ENCODE results near the gene TEKT3.

The TEKT3 gene

DNA sequence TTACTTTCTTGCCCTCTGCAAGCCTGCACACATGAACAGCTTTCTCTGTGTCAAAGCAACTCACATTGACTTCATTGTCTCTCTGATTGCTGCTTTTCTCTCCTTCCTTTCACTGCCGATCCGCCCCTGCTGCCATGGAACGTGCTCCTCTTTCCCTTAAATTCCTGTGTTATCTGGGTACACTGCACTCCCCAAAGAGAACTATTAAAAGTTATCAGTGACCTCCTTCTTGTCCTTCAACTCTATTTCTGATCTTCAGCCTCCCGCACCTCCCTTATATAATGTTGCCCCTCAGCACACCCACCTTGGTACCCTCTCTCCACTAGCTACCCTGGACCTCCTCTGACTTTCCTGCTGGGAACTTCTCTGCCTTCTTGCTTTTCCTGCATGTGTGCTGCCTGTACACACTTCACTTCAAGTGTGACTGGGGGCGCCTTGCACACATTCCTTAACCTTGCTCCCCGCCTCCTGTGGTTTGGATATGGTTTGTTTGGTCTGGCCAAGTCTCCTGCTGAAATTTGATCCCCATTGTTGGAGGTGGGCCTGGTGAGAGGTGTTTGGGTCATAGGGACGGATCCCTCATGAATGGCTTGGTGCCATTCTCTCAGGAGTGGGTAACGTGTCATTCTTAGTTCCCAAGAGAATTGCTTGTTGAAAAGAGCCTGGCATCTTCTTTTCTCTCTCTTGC, 49.6 kb downstream of the TEKT3 start:
- DNase-seq (ENCODE audit: low spot score) = no peak

DNA sequence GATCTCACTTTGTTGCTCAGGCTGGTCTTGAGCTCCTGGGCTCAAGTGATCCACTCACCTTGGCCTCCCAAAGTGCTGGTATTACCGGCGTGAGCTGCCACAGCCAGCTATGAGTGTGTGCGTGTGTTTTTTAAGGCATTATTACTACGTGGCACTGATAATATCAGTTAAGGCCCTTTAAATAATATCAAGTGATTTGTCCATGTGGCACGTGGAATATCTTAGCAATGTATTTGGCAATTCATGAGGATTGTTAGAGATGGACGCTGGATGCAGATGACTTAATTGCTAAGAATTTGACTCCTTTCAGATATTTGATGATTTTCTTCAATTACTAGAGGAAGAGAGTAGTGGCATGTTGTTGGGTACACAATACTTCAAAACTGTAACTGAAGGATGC, 50.8 kb downstream of the TEKT3 start:
- no peak for DNase-seq (ENCODE audit: low spot score)

DNA sequence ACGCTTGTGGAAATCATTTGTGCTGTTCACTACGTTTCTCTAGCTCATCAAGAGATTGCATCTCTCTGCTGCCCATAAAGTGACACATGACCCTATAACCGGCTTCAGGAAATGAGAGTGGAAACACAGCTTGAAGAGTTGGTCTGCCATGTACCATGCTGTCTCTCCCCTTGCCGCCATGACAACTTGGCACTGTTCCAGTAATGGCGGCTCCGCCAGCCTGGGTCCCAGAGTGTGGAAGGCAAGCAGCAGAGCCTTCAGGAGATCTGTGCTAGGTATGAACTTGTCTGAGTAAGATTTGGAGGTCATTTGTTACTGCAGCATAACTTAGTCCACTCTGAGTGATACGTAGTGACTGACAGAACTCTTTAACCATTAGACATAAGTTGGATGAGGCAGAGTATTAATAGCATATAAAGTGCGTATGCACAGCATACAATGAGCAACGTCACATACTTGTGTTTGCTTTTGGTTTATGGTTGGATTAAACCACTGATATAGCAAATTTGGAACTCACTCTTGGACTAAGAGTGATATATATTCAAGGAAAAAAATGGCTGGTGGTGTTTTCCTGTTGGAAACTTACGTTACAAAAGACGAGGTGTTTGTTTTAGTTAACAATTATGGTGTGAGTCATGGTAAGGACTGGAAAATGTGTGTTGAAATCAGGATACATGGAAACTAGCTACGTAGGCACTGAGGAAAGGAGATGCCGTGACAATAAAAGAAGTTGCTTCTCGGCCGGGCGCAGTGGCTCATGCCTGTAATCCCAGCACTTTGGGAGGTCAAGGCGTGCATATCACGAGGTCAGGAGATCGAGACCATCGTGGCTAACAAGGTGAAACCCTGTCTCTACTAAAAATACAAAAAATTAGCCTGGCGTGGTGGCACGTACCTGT, 51.9 kb downstream of the TEKT3 start:
- DNase-seq (ENCODE audit: low spot score) = peak; percentile 34

GRCh38 chr17:15288859-15289258, 52.5 kb downstream of the TEKT3 start:
- DNase-seq (ENCODE audit: low spot score) = no peak

DNA sequence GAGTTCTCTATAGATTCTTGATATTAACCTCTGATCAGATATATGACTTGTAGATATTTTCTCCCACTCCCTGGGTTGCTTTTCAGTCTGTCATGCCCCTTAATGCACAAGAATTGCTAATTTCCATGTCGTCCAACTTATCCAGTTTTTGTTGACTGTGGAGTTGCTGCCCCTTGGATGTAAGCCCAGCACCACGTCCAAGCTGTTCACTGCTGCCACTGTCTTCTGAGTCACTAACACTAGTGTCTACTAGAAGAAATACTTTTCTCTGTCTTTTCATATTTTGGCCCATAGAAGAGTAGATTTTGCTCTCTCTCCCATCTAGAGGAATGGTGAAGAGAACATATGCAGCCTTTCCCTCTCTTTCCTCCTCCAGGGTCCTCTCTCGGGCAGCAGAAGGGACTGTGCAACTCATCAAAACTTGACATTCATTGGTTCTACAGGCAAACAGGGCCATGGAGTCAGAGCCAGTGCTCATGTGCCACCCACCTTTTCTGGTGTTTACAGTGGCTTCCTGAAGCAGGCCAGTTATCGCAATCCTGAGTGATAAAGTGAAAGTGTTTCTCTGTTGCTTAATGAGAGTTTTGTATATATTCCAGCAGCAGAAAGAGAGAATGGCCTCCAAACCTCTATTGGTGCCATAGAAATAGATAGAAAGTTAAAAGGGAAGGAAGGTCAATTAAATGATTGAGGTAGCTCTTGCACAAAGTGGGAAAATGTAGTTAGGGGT, 53.7 kb downstream of the TEKT3 start:
- no peak for DNase-seq (ENCODE audit: low spot score)

- no peak for DNase-seq (ENCODE audit: low spot score)
Measured at GRCh38 chr17:15285466-15285865, 55.9 kb downstream of the TEKT3 start.

DNA sequence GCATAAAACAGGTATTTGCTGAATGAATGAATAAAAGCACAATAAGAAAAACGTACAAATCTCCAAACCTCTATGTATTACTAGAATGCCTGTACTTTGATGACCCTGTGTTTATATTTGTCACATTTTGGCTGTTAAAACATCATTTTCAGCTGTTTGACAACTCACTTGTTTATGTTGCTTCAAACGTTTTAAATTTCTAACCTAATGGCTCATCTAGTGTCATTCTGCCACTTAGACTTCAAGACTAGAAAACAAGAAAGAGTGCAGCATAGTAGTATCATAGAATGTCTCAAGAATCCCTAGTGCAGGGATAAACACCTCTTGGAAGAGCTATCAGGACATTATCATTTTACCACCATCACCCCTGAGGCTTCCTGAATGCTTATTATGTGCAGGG, 56.9 kb downstream of the TEKT3 start:
- DNase-seq (ENCODE audit: low spot score) = no peak

DNA sequence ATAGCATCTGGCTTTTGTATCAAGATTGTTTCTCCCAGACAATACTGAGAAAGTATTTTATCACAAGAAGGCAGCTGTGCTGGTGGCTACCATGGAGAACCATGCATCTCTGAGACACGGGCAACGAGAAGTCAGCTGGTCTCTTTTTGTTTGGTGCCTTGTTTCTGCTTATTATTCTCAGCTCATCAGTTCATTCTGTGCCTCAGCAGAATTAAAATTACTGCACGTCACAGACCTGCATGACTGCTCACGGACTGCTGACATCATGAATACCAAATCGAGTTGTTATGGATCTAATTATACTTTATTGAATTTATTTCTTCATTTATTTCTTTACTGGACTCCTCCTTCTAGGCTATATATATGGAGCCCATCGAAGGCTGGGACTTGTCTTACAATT, 57.3 kb downstream of the TEKT3 start:
- DNase-seq (ENCODE audit: low spot score) = no peak

DNA sequence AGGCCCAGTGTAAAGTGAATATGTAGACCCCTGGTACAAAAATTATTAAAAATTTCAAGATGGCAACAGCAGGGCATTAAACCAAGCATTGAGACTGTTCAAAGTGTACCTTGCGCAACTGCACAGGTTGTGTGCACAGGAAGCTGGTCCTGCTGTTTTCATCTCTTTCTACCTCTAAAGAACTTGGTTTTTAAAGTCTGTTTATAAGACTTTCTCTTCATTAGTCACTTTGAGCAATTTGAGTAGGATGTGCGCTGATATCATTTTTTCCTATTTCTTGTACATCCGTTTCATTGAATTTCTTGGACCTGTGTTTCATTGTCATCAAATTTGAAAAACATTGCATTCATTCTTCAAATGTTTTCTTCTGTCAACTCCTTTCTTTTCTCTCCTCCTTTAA, 59.5 kb downstream of the TEKT3 start:
- DNase-seq (ENCODE audit: low spot score) = no peak

DNA sequence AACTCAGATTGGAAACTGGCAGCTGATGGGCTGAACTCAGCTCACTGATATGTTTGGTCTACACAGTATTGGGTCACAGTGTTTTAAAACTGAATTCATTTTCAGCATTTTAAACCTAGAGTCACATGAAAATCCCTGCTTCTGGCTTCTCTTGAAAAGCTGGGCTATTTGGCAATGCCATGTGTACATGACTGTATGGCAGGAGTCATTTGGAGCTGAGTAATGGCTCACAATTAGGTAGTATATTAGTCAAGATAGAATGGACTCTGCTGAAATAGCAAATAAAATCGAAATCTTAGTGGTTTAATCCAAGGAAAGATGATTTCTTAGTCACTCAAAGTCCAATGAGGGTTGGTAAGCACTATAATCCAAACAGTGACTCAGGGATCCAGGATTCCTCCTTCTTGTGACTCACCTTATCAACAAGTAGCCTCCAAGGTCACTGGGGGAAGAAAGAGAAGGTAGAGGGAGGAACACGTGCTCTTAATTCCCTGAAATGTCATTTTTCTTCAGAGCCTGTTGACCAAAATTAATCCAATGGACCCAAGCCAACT, 62.4 kb downstream of the TEKT3 start:
- DNase-seq (ENCODE audit: low spot score) = peak; percentile 25

DNA sequence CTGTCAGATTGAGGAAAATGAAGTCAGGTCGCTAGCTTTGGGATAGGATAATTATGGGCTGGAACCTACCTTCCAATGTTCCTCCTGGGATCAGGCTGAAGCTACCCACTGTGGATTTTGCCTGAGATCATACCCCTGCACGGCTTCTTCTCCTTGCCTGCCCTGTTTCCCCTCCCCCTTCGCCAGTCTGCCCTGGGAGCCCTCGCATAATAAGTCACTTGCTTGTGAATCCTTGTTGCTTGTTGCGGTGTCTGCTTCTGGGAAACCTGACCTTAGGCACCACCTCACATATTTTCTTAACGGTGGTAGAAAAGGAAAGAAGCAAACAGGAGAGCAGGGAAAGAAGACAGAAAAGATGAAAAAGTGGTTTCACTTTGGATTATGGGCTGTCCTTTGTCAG, 63.0 kb downstream of the TEKT3 start:
- no peak for DNase-seq (ENCODE audit: low spot score)

DNA sequence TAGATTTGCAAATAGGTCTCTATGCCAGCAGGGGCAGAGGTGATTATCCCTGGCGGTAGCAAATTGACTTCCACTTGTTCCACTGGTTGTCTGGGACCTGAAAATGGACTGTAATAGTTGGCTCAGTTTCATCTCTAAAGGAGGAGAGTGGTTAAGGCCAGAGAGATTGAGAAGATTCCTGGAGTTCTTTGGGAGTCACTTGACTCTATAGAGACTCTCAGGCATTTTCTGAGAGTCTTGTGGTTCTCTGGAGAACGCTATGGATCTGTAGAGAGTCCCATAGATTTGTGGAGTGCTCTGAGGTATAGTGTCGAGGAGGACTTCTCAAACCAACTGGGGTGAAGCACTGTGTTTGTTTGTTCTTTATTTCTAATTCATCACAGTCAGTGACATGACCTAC, 67.4 kb downstream of the TEKT3 start:
- DNase-seq (ENCODE audit: low spot score) = no peak

- peak; percentile 58 for DNase-seq (ENCODE audit: low spot score)
Measured at GRCh38 chr17:15273141-15273793, 68.1 kb downstream of the TEKT3 start.

DNA sequence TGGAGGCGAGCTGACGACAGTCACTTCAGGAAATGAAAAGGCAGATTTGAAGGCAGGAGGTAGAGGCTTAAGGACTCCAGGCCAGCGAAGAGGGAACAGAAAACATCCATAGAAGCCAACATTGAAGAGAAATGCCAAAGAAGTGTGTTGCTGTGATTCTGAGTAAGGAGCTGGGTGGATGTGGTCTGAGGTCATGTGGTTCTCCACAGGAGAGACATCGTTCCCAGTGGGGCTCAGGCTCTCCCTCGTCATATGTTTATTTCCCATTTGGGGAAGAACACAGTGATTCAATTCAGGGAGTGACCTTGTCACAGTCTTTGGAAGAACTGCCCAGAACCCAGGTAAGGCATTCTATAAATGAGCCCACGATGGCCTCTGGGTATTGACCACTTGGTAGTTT, 69.7 kb downstream of the TEKT3 start:
- DNase-seq (ENCODE audit: low spot score) = no peak

DNA sequence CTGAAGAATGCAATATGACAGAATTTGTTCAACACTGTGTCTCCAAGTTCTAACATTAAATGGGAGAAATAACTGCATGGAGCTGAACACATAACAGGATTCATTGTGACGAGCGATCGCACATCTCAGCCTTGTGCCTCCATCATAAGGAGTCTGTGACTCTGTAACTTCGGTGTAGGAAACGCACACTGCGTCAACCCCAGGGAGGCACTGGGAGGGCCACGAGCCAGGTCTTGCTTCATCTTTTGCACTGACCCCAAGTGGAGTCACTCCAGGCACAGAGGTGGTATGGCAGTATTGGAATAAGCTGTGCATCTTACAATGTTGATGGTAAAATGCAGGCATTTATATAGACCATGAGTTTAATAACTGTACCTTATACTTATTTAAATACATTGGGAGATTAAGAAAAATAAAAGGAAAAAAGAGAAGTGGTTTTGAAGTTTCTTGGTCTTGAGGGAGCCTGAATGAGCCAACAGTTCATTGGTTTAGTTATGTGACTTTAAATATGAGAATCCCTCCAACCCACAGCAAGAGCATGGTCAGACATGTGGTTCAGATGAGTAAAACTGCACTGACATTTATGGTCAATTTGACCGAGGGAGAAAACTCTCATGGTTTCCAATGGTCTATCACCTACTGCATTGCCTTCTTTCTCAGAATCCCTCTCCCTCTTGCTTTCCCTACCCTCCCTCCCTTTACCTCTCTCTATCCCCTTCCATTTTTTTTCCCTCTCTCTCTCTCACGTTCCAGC, 70.6 kb downstream of the TEKT3 start:
- no peak for DNase-seq (ENCODE audit: low spot score)

DNA sequence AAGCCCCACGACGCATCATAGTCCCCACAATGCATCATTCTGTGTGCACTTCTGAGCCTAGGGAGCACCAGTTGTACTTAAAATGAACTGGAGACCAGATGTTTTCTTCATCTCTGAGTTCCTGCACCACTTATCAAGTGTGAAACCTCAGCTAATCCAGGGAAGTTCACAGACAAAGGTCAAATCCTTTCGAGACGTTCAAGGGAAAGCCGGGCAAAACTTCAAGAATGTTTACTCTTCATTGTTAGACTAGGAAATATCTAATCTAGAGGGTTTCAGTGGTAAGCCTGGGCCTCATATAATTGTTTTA, 71.7 kb downstream of the TEKT3 start:
- no peak for DNase-seq (ENCODE audit: low spot score)

- DNase-seq (ENCODE audit: low spot score) = no peak
Measured at GRCh38 chr17:15269087-15269779, 72.2 kb downstream of the TEKT3 start.

DNA sequence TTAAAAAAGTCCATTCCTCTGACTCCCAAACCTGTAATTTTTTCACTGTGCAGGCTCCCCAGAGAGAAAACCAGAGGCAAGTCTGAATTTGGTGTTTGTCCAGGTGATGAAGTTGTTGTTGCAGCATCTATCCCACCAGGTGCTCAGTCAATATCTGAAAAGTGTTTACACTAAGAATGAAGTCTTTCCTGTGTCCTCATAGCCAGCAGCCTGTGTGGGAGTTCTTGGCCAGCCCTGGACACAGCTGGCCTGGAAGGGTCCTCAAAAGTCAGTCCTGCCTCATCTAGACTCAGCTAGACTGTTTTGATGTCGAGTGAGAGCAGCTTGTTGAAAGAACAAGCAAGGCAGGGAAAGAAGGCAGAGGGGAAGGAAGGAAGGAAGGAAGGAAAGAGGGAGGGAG, 72.9 kb downstream of the TEKT3 start:
- DNase-seq (ENCODE audit: low spot score) = no peak

DNA sequence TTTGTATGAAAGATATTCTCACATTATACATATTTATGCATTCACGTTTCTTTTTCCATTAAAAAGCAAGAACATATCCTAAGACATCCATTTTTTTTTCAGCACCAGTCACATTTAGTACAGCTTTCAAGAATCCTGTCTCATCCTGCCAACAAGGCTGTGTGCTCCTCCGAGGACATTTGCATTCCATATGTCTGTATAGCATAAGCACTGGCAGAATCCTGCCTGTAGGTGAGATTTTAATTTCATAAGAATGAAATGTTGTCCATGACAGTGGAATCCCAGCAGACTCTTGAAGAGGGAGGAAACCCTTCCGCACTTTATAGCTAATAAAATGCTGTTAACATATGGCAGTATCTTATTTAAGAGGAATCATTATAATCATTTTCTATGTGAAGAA, 73.4 kb downstream of the TEKT3 start:
- no peak for DNase-seq (ENCODE audit: low spot score)

DNA sequence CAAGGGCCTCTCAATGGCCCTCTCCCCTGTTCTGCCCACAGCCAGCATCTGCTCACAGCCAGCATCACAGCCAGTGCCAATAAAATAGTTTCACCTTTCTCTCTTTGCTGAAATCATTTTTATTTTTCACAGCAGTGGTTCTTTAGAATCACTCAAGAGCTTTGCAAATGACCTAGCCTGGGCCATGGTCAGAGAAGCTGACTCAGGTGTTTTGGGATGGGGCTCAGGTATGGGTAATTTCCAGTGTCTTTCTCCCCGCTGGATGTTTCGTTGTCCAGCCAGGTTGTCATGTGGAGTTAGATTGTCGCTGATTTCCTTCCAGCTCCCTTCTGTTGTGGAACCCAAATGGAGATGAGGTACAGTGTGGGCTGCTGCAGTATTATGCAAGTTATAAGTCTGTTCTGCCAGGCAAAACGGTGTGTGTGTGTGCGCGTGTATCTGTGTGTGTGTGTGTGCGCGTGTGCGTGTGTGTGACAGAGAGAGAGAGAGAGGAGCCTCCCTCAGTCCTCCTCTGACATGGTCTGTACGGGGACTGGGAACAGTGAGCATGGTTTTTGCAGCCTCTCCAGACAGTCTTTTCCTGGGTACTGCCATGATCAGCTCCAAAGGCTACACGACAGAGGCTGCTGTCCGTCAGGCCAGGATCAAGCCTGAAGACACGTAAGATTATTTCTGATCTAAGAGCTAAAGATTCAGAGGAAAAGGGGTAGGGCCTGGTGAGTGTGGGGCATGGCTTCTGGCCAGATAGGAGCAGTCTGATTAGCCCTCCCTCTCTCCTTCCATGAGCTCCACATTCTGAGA, 74.9 kb downstream of the TEKT3 start:
- no peak for DNase-seq (ENCODE audit: low spot score)
